Ascending aorta (tissue), 2 donors: ENCODE measurements around the gene MYH15. TPM values are rescaled to one million over a fixed set of nuclear protein-coding genes. Genes with fewer than 3 reads are reported as not detected.

Experiments
- DNase-seq, 2 donors: peaks; one replicate each; pipeline ENCODE4 v3.0.0-alpha.2; 2019; ENCODE audit warnings: low spot score in 2 of 2
- H3K27ac ChIP-seq, 2 donors: fragments of 200-600 bp; sonication (generic); one replicate each; pipeline ENCODE4 v1.5.1; 2016 to 2017; ENCODE audit warnings: mild to moderate bottlenecking in 1 of 2
- H3K27me3 ChIP-seq: fragments of 200-600 bp; sonication (generic); one replicate; pipeline ENCODE4 v1.5.1; 2017
- H3K36me3 ChIP-seq, 2 donors: fragments of 200-600 bp; sonication (generic); one replicate each; pipeline ENCODE4 v1.5.1; 2016
- H3K4me1 ChIP-seq, 2 donors: fragments of 200-600 bp; sonication (generic); one replicate each; pipeline ENCODE4 v1.5.1; 2016 to 2017; ENCODE audit warnings: mild to moderate bottlenecking in 1 of 2
- H3K4me3 ChIP-seq, 2 donors: fragments of 200-600 bp; sonication (generic); one replicate each; pipeline ENCODE4 v1.5.1; 2016 to 2017; ENCODE audit warnings: mild to moderate bottlenecking in 1 of 2
- H3K9me3 ChIP-seq, 2 donors: fragments of 200-600 bp; sonication (generic); one replicate each; pipeline ENCODE4 v1.5.1; 2016
- CTCF ChIP-seq, 3 experiments: fragments of 200-600 bp in 2 of 3; fragments of 450-650 bp in 1 of 3; sonication (generic) in 2 of 3; IDR thresholded peaks; one replicate each; pipeline ENCODE4 v1.5.1; 2016 to 2019; ENCODE audit warnings: antibody characterized with exemption in 3 of 3, mild to moderate bottlenecking in 1 of 3, moderate library complexity in 1 of 3
- intact Hi-C: fragments of 100-400 bp; cut with DNase I; formaldehyde crosslinking; loops from one replicate; pipeline ENCODE4 v1.15.1; 2023
- total RNA-seq: library from RNA; depleted of rRNA; stranded (reverse); fragments of >200 nt; gene quantifications from one replicate; pipeline ENCODE4 v1.1.0, GENCODE V29; 2016

The MYH15 gene
- total RNA-seq, 1 donor from 2014 or later, result not detected

GRCh38 chr3:108343491-108343890 lies 166.9 kb downstream of the MYH15 start:
- Histone ChIP-seq H3K9me3 (no peaks in the 10 kb centered on the region), H3K27me3 (no peaks in the 10 kb centered on the region), H3K4me3 (no peak overlapping the region), H3K36me3 (no peaks in the 10 kb centered on the region), H3K27ac (no peak overlapping the region), H3K4me1 (no peaks in the 10 kb centered on the region)
- intact Hi-C loops, result no loop called here
- no peak for DNase-seq
- TF ChIP-seq CTCF (IDR thresholded peaks at IDR 0.05), result no peak

- no peaks in the 10 kb centered on the region for H3K27me3 ChIP-seq
- no peak overlapping the region for H3K4me3 ChIP-seq
- no peaks in the 10 kb centered on the region for H3K9me3 ChIP-seq
- H3K27ac ChIP-seq, result no peak overlapping the region
- H3K4me1 ChIP-seq, result no peaks in the 10 kb centered on the region
- H3K36me3 ChIP-seq, result no peaks in the 10 kb centered on the region
- TF ChIP-seq CTCF (IDR thresholded peaks at IDR 0.05), result no peak
- intact Hi-C loops, result no loop called here
- DNase-seq, result no peak
These were observed 167.4 kb downstream of the MYH15 start for GRCh38 chr3:108342837-108343486.

GRCh38 chr3:108341911-108342310 lies 168.5 kb downstream of the MYH15 start:
- no peak overlapping the region for H3K4me3 ChIP-seq
- intact Hi-C loops, result no loop called here
- no peaks in the 10 kb centered on the region for H3K27me3 ChIP-seq
- no peak for TF ChIP-seq CTCF (IDR thresholded peaks at IDR 0.05)
- H3K9me3 ChIP-seq, result no peaks in the 10 kb centered on the region
- H3K4me1 ChIP-seq, result no peaks in the 10 kb centered on the region
- H3K27ac ChIP-seq, result no peak overlapping the region
- DNase-seq, result no peak
- H3K36me3 ChIP-seq, result no peaks in the 10 kb centered on the region

GRCh38 chr3:108338901-108339545 lies 171.4 kb downstream of the MYH15 start:
- DNase-seq, result no peak
- Histone ChIP-seq H3K4me1 (no peaks in the 10 kb centered on the region), H3K27ac (no peak overlapping the region), H3K27me3 (no peaks in the 10 kb centered on the region), H3K4me3 (no peak overlapping the region), H3K36me3 (no peaks in the 10 kb centered on the region), H3K9me3 (no peaks in the 10 kb centered on the region)
- TF ChIP-seq CTCF (IDR thresholded peaks at IDR 0.05), result no peak
- intact Hi-C loops, result no loop called here

- no peaks in the 10 kb centered on the region for H3K4me1 ChIP-seq
- no peaks in the 10 kb centered on the region for H3K27me3 ChIP-seq
- intact Hi-C loops, result no loop called here
- no peak overlapping the region for H3K4me3 ChIP-seq
- no peak for DNase-seq
- TF ChIP-seq CTCF (IDR thresholded peaks at IDR 0.05), result no peak
- no peaks in the 10 kb centered on the region for H3K9me3 ChIP-seq
- H3K27ac ChIP-seq, result no peak overlapping the region
- no peaks in the 10 kb centered on the region for H3K36me3 ChIP-seq
These were observed 175.7 kb downstream of the MYH15 start for GRCh38 chr3:108334701-108335100.
